Right ventricle myocardium inferior (tissue), 1 donor: ENCODE data around the gene PRKCA. TPM values are rescaled to one million over a fixed set of nuclear protein-coding genes. Genes with fewer than 3 reads are reported as not detected.
A peak's percentile ranks its signal among the peaks of the same experiment; 100 is the strongest.

ENCODE experiments used
- ATAC-seq: fragments of 200-7000 bp; cut with Tn5 transposase; one replicate; pipeline ENCODE4 v1.9.1; 2020; ENCODE audit warnings: mild to moderate bottlenecking, moderate library complexity
- DNase-seq: peaks from one replicate; pipeline ENCODE4 v3.0.0; 2021; ENCODE audit errors: missing footprints
- intact Hi-C: fragments of 100-400 bp; cut with DNase I; formaldehyde crosslinking; loops from one replicate; pipeline ENCODE4 v1.11.0; 2022
- total RNA-seq: library from RNA; stranded (reverse); fragmentation: NEBNext Ultra II Directional; extraction: Animal tissue kit (Norgen Biotek cat#: 25700); gene quantifications from one replicate; pipeline ENCODE4 v1.2.1, GENCODE V29; 2021
- donor health status: DM: no; HTN: yes; CAD: no; lungs with severe emphysema.

PRKCA gene
- total RNA-seq, 1 donor from 2014 or later, result 6.9 TPM

GRCh38 chr17:66734186-66734943 is 432.0 kb downstream of the PRKCA start:
- intact Hi-C loops, result no loop called here
- DNase-seq (no peak), ATAC-seq (no peak)

DNA sequence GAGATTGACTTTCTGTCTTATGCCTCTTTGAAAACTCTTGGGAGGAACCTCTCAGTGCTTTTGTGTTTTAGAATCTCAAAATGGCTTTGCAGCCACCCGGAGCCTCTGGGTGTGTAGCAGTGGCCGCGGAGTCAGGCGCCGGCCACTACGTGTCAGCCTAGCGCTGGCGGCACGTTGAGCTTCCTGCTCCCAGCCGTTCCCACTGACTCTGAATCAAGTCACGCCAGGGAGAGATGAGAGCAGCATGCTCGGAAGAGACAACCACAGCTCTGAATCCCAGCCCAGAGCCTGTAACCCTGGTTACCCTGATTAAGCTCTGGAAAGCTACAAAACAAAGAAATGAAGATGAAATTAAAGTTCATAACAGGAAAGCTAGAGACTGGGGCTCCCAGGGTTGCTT is 435.1 kb downstream of the PRKCA start:
- intact Hi-C loops, result loop anchor here (2.0 to 5.0 kb wide), 2 partner anchors 41 to 170 kb away; no protein-coding TSS in a partner anchor
- ATAC-seq, result peak; percentile 98
- DNase-seq, result no peak

DNA sequence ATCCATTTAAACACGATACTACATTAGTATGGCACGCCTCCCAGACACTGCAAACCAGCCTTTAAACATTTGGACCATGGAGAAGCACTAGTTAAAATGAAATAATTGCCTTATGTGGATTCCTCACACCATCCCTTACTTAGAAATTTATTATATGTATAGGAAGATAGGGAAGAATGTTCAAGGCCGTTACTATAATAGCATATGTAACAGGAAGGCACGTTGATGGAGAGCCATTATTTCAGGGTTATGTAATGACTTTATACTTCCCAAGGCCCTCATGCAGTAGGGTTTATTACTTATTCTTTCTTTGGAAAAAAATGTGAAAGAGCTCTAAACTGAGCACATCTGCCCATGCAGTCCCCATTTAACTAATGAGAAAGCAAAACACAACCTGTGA is 435.9 kb downstream of the PRKCA start:
- ATAC-seq (no peak), DNase-seq (no peak)
- intact Hi-C loops, result loop anchor here (5.0 kb wide), 1 partner anchor 169 kb away; no protein-coding TSS in a partner anchor

DNA sequence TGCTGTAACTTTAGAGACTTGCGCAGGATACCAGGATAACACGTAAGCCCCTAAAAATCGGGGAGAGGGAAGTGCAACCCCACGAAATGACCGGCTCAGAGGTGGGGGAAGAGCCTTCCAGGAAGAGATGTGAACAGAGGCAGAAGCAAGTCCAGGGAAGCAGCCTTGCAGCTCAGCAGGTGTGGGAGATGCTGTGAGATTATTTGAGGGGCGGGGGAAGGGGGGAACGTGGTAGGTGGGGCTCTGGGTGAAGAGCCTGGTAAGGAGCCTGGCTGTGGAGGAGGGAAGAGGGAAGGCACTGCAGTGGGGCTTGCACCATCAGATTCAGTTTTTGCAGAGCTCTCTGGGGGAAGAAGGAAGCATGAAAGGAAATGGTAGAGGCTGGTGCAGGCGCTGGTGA is 437.1 kb downstream of the PRKCA start:
- intact Hi-C loops, result loop anchor here (5.0 kb wide), 1 partner anchor 168 kb away; no protein-coding TSS in a partner anchor
- DNase-seq, result no peak
- no peak for ATAC-seq

DNA sequence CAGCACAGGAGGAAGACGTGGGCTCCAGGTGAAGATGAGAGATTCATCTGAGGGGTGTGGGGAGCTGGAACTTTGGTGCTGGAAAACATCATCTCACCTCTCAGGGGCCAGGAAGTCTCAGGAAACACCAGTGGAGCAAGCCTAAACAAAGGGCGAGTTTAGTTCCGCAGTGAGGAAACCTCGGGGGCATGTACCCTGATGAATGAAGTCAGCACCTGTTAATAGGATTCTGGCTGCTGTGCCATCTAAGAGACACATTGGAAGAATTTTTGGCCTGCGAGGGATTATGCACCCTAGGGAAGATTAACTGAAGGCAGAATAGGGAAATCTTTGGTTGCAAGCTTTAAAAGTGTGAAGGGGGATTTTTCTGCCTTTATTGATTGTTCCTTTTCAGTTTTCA is 437.8 kb downstream of the PRKCA start:
- intact Hi-C loops, result no loop called here
- DNase-seq, result no peak
- ATAC-seq, result no peak

GRCh38 chr17:66743511-66743910 is 441.1 kb downstream of the PRKCA start:
- ATAC-seq (no peak), DNase-seq (no peak)
- intact Hi-C loops, result no loop called here

DNA sequence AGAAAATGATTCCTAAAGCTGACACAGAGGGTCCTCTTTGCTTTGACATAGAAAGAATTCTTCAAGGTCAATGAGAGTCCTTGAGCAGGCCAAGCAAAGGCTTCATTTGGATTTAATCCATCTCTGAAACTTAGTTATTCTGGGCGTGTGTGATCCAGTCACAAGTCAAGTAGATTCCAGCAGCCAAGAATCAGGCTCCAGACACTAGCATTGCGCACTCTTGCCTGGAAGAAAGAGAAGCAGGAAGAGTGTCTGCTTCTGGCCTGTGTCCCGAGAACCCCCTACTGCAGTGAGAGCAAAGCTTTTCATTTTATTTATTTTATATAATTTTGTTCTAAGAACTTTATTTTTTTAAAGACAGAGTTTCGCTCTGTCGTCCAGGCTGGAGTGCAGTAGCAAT is 444.3 kb downstream of the PRKCA start:
- intact Hi-C loops, result no loop called here
- ATAC-seq, result no peak
- no peak for DNase-seq

GRCh38 chr17:66747578-66748275 is 445.3 kb downstream of the PRKCA start:
- ATAC-seq, result no peak
- intact Hi-C loops, result no loop called here
- no peak for DNase-seq

DNA sequence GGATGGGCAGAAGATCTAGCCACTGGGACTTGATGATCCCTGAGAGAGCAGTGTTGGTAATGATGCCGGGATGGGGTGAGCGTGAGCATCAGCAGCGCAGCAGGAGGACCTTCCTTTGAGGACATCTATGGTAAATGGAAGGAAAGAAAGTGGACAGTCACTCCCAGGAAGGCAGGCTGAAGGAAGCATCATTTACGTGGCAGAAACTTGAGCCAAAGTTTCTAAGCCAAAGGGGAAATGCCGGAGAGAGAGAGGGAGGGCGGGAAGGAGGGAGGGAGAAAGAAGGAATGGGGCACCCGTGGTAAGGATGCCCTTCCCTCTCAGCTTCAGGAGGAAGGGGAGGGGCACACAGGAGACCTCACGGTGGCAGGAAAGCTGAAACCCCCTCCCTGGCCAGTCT is 446.2 kb downstream of the PRKCA start:
- ATAC-seq, result no peak
- intact Hi-C loops, result no loop called here

GRCh38 chr17:66749217-66749832 is 446.9 kb downstream of the PRKCA start:
- intact Hi-C loops, result no loop called here
- no peak for ATAC-seq
- DNase-seq, result no peak

More for the DNA sequence above, 446.2 kb downstream of the PRKCA start:
- DNase-seq, result no peak

DNA sequence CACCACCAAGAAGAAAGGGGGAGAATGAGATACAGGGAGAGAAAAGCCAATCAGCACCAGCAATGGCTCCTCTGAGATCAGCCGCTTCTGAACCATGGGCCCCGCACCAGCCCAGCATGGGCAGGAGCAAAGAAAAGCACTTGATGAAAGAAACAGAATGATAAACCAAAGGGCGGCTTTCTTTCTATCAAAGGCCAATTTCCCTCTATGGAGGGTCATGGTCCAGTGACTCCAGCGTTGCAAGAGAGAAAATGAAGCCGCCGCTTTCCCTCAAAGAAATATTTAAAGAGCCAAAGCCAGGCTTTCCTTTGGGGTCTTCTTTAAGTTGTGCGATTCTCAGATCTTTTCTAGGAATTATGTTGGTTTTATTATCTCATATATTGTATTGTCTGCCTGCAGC is 447.7 kb downstream of the PRKCA start:
- DNase-seq, result no peak
- no peak for ATAC-seq
- intact Hi-C loops, result no loop called here

DNA sequence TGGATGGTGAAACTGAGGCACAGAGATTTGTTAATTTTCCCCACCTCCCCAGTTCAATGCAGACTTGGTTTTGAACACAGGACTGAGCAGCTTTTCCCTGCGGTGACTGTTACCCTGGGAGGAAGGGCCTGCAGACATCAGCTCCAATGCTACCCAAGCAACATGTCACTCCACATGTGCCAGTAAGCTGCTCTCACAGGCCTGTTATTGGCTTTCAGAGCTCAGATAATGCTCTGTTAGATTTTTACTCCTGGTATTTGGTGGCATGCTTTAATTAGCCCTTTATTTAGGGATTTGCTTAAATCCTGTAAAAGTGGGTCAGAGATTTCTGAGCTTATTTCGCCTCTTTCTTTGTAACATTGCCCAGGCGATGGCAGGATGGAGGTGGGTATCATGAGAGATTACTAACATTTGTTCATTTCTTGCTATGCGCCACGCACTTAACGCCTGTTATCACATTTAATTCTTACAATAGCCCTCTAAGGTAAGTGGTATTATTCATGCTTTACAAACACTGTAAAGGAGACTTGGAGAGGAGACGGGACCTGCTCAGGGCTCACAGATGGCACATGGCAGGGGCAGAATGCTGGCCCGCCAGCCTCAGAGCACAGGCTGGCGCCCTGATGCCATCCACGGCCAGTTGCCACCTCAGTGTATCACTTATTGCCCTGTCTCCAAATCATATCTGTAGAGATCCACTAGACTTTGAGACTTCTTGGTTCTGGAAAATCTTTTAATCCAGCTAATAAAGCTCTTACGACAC is 448.5 kb downstream of the PRKCA start:
- ATAC-seq (no peak), DNase-seq (no peak)
- intact Hi-C loops, result no loop called here

DNA sequence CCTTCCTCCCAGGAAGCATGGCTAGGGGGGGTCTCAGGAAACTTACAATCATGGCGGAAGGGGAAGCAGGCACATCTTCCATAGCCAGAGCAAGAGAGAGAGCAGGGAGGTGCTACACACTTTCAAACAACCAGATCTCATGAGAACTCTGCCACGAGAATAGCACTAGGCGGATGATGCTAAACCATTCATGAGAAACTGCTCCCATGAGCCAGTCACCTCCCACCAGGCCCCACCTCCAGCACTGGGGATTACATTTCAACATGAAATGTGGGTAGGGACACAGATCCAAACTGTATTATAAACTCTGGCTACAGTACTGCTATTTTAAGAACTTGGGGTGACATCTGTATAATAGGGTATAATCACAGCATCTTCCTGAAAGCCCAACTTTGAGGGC is 449.4 kb downstream of the PRKCA start:
- ATAC-seq, result no peak
- intact Hi-C loops, result no loop called here
- no peak for DNase-seq

GRCh38 chr17:66752411-66752810 is 450.0 kb downstream of the PRKCA start:
- intact Hi-C loops, result no loop called here
- no peak for DNase-seq
- ATAC-seq, result no peak

- ATAC-seq, result no peak
- intact Hi-C loops, result no loop called here
Observed at GRCh38 chr17:66753126-66753920, 450.9 kb downstream of the PRKCA start.

DNA sequence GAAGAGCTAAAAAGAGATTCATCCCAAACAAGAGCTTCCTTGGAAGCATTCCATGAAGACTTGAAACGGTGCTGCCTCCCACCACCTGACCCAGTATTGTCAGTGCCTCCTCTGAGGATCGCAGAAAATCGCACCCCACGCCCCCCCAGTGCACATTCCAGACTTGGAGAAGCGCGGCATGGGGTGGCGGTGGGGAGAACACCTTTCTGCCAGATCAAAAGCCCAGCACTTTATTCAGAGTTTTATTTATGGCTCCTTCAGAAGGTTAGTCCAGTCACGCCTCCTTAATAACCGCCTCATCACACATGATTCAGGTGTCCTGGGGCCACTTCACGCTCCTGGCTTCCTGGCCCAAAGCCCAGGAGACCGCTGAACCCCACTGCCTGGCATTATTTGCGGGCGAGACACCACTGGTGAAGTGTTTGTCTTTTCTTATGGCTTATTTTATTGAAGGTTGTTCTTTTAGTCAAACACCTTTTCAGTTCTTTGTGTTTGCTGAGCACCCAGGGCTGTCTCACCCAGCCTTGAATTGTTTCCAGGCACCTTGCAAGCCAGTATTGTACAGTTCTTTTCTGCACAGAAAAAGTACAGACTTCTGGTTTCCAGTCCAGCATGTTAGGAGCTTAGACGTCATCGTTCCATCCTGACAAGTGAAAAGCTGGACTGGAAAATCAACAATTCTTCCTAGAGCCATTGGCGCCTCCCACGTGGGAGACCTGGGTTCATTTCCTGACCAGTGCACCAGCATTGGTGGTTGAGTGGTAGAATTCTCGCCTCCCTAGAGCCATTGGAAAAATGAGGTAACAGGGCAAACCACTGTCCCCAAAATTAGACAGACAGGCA is 452.9 kb downstream of the PRKCA start:
- ATAC-seq (no peak), DNase-seq (no peak)
- intact Hi-C loops, result no loop called here

More at GRCh38 chr17:66753126-66753920, 450.9 kb downstream of the PRKCA start:
- no peak for DNase-seq

GRCh38 chr17:66755944-66756290 is 453.5 kb downstream of the PRKCA start:
- DNase-seq (no peak), ATAC-seq (no peak)
- intact Hi-C loops, result no loop called here

DNA sequence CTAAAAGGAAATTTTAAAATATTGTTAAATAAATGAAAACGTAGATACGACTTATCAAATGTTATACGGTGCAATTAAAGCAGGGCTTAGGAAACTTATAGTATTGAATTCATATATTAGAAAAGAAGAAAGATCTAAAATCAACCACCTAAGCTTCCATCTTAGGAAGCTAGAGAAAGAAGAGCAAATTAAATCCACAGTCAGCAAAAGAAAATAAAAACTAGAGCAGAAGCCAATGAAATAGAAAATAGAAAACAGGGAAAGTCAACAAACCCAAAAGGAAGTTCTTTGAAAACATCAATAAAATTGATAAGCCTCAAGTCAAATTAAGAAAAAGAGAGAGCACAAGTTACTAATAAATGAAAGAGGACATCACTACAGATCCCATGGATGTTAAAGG is 457.9 kb downstream of the PRKCA start:
- ATAC-seq (no peak), DNase-seq (no peak)
- intact Hi-C loops, result no loop called here
